ENCODE results near the gene COL18A1. TPM values are rescaled to one million over a fixed set of nuclear protein-coding genes. Genes with fewer than 3 reads are reported as not detected.

Gene COL18A1
- total RNA-seq, 1 experiment from 2014 or later: 676 TPM

GRCh38 chr21:45357436-45358260 is 47.3 kb upstream of the COL18A1 start:
- no peak overlapping the region for H3K4me3 ChIP-seq (ENCODE audit: low read depth in 2 of 2, low read length in 2 of 2)
- TF ChIP-seq, protein P1, sequence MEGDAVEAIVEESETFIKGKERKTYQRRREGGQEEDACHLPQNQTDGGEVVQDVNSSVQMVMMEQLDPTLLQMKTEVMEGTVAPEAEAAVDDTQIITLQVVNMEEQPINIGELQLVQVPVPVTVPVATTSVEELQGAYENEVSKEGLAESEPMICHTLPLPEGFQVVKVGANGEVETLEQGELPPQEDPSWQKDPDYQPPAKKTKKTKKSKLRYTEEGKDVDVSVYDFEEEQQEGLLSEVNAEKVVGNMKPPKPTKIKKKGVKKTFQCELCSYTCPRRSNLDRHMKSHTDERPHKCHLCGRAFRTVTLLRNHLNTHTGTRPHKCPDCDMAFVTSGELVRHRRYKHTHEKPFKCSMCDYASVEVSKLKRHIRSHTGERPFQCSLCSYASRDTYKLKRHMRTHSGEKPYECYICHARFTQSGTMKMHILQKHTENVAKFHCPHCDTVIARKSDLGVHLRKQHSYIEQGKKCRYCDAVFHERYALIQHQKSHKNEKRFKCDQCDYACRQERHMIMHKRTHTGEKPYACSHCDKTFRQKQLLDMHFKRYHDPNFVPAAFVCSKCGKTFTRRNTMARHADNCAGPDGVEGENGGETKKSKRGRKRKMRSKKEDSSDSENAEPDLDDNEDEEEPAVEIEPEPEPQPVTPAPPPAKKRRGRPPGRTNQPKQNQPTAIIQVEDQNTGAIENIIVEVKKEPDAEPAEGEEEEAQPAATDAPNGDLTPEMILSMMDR (IDR thresholded peaks at IDR 0.05): no peak; the same call in 1 of the 2 replicates
- TF ChIP-seq SIN3A (IDR thresholded peaks at IDR 0.05; ENCODE audit: borderline replicate concordance, insufficient read depth, low read depth, low read length) (no peak), POLR2AphosphoS5 (IDR thresholded peaks at IDR 0.05; ENCODE audit: low read depth, low read length) (no peak), TCF7L2 (IDR thresholded peaks at IDR 0.05; ENCODE audit: low read depth, low read length) (no peak)
- TF ChIP-seq, protein P2, sequence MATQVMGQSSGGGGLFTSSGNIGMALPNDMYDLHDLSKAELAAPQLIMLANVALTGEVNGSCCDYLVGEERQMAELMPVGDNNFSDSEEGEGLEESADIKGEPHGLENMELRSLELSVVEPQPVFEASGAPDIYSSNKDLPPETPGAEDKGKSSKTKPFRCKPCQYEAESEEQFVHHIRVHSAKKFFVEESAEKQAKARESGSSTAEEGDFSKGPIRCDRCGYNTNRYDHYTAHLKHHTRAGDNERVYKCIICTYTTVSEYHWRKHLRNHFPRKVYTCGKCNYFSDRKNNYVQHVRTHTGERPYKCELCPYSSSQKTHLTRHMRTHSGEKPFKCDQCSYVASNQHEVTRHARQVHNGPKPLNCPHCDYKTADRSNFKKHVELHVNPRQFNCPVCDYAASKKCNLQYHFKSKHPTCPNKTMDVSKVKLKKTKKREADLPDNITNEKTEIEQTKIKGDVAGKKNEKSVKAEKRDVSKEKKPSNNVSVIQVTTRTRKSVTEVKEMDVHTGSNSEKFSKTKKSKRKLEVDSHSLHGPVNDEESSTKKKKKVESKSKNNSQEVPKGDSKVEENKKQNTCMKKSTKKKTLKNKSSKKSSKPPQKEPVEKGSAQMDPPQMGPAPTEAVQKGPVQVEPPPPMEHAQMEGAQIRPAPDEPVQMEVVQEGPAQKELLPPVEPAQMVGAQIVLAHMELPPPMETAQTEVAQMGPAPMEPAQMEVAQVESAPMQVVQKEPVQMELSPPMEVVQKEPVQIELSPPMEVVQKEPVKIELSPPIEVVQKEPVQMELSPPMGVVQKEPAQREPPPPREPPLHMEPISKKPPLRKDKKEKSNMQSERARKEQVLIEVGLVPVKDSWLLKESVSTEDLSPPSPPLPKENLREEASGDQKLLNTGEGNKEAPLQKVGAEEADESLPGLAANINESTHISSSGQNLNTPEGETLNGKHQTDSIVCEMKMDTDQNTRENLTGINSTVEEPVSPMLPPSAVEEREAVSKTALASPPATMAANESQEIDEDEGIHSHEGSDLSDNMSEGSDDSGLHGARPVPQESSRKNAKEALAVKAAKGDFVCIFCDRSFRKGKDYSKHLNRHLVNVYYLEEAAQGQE (IDR thresholded peaks at IDR 0.05; ENCODE audit: insufficient read depth in 1 of 2, low read depth in 2 of 2, low read length in 1 of 2): no peak
- ChIA-PET CTCF (no interaction called here), POLR2A (no interaction called here)
- BruUV-seq (replicated peaks): no TSS peak
- H3K4me1 ChIP-seq (ENCODE audit: control insufficient read depth, insufficient read depth, low read length): peaks cover 40% of the 10 kb centered on the region
- no peaks in the 10 kb centered on the region for H3K9me3 ChIP-seq (ENCODE audit: control insufficient read depth, insufficient read depth, low read depth, low read length)
- no peak for ATAC-seq
- intact Hi-C loops (cut with micrococcal nuclease; ENCODE audit: unreplicated experiment): no loop called here
- H3K27ac ChIP-seq (ENCODE audit: low read length): peak overlapping the region; percentile 66; the same call in 1 of the 2 replicates
- no peaks in the 10 kb centered on the region for H3K27me3 ChIP-seq (ENCODE audit: control insufficient read depth, insufficient read depth, low read length)
- H3K36me3 ChIP-seq (ENCODE audit: control insufficient read depth, insufficient read depth, low read length): no peaks in the 10 kb centered on the region
- in situ Hi-C loops (cut with HindIII; ENCODE audit: low pct_unique_long_range_greater_than_20kb, low sequenced_read_pairs): no loop called here
- DNase-seq (ENCODE audit: low read depth, low spot score): no peak

DNA sequence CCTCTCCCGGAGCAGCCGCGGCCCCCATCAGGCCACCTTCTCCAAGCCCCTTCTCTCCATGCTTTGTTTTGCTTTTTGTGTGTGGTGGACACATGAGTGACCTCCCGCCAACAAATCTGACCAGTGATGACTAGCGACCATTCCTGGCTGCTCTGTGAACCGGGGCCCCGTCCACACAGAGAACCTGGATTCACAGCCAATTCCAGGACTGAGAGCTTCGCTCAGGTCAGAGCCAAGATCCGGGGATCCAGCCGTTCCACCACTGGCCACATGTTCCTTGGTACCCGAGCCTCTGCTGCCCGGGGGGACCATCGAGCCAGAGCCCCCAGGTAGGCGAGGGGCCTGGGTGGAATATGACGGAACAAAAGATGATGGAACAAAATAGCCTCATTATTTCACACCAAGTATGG is 46.7 kb upstream of the COL18A1 start:
- DNase-seq (ENCODE audit: low read depth, low spot score) (no peak), ATAC-seq (no peak)
- no peak overlapping the region for H3K4me3 ChIP-seq (ENCODE audit: low read depth in 2 of 2, low read length in 2 of 2)
- no peaks in the 10 kb centered on the region for H3K36me3 ChIP-seq (ENCODE audit: control insufficient read depth, insufficient read depth, low read length)
- peak overlapping the region; percentile 70 for H3K27ac ChIP-seq (ENCODE audit: low read length)
- ChIA-PET CTCF (no interaction called here), POLR2A (no interaction called here)
- in situ Hi-C loops (cut with HindIII; ENCODE audit: low pct_unique_long_range_greater_than_20kb, low sequenced_read_pairs) (no loop called here), intact Hi-C loops (cut with micrococcal nuclease; ENCODE audit: unreplicated experiment) (no loop called here)
- H3K27me3 ChIP-seq (ENCODE audit: control insufficient read depth, insufficient read depth, low read length): no peaks in the 10 kb centered on the region
- no peaks in the 10 kb centered on the region for H3K9me3 ChIP-seq (ENCODE audit: control insufficient read depth, insufficient read depth, low read depth, low read length)
- TF ChIP-seq TCF7L2 (IDR thresholded peaks at IDR 0.05; ENCODE audit: low read depth, low read length) (no peak), SIN3A (IDR thresholded peaks at IDR 0.05; ENCODE audit: borderline replicate concordance, insufficient read depth, low read depth, low read length) (no peak), POLR2AphosphoS5 (IDR thresholded peaks at IDR 0.05; ENCODE audit: low read depth, low read length) (no peak)
- TF ChIP-seq, protein P2 (IDR thresholded peaks at IDR 0.05; ENCODE audit: insufficient read depth in 1 of 2, low read depth in 2 of 2, low read length in 1 of 2): no peak
- TF ChIP-seq, protein P1 (IDR thresholded peaks at IDR 0.05): no peak
- BruUV-seq (replicated peaks): no TSS peak
- peaks cover 42% of the 10 kb centered on the region for H3K4me1 ChIP-seq (ENCODE audit: control insufficient read depth, insufficient read depth, low read length)

Measured in Panc1 (cell line).